ENCODE data around the gene MAML2.

MAML2 gene

DNA sequence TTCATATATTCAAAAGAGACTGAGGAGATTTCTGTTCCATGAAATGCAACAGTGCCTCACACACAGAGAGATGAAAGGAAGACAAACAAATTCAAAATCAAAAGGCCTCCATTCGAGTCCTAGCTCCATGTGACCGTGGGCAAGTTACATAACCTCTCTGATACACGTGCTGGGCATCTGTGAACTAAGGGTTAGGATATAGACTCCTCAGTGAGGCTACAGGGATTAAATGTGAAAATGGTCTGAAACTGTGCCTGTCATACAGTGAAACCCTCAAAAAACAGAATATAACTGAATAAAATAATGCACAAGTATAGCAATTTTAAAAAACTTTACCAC is 307.3 kb downstream of the MAML2 start:
- Histone ChIP-seq H3K36me3 (ENCODE audit: insufficient read depth, low read length) (no peaks in the 10 kb centered on the region), H3K4me2 (ENCODE audit: insufficient read depth, low read length) (no peak overlapping the region), H3K9ac (ENCODE audit: low read depth, low read length) (no peak overlapping the region), H3K9me3 (ENCODE audit: insufficient read depth, low read length, severe bottlenecking) (no peaks in the 10 kb centered on the region), H3K27me3 (ENCODE audit: insufficient read depth, low read length, poor library complexity) (no peaks in the 10 kb centered on the region), H3K4me1 (ENCODE audit: insufficient read depth, low read length) (no peaks in the 10 kb centered on the region), H3K27ac (ENCODE audit: low read length) (no peak overlapping the region), H4K20me1 (ENCODE audit: insufficient read depth, low read length) (no peaks in the 10 kb centered on the region), H2AFZ (ENCODE audit: low read depth, low read length) (no peak overlapping the region), H3K79me2 (ENCODE audit: insufficient read depth, low read length) (no peaks in the 10 kb centered on the region), H3K4me3 (ENCODE audit: low read depth in 1 of 2, low read length in 2 of 2) (no peak overlapping the region)
- DNase-seq: no peak
- no peak for TF ChIP-seq EZH2 (IDR thresholded peaks at IDR 0.05; ENCODE audit: borderline replicate concordance, low read depth, low read length, severe bottlenecking)
- TF ChIP-seq, protein P1, sequence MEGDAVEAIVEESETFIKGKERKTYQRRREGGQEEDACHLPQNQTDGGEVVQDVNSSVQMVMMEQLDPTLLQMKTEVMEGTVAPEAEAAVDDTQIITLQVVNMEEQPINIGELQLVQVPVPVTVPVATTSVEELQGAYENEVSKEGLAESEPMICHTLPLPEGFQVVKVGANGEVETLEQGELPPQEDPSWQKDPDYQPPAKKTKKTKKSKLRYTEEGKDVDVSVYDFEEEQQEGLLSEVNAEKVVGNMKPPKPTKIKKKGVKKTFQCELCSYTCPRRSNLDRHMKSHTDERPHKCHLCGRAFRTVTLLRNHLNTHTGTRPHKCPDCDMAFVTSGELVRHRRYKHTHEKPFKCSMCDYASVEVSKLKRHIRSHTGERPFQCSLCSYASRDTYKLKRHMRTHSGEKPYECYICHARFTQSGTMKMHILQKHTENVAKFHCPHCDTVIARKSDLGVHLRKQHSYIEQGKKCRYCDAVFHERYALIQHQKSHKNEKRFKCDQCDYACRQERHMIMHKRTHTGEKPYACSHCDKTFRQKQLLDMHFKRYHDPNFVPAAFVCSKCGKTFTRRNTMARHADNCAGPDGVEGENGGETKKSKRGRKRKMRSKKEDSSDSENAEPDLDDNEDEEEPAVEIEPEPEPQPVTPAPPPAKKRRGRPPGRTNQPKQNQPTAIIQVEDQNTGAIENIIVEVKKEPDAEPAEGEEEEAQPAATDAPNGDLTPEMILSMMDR (IDR thresholded peaks at IDR 0.05; ENCODE audit: borderline replicate concordance, extremely low read depth, low read length, poor library complexity, severe bottlenecking): no peak
- no peak for ATAC-seq (ENCODE audit: insufficient read depth, low read depth)

DNA sequence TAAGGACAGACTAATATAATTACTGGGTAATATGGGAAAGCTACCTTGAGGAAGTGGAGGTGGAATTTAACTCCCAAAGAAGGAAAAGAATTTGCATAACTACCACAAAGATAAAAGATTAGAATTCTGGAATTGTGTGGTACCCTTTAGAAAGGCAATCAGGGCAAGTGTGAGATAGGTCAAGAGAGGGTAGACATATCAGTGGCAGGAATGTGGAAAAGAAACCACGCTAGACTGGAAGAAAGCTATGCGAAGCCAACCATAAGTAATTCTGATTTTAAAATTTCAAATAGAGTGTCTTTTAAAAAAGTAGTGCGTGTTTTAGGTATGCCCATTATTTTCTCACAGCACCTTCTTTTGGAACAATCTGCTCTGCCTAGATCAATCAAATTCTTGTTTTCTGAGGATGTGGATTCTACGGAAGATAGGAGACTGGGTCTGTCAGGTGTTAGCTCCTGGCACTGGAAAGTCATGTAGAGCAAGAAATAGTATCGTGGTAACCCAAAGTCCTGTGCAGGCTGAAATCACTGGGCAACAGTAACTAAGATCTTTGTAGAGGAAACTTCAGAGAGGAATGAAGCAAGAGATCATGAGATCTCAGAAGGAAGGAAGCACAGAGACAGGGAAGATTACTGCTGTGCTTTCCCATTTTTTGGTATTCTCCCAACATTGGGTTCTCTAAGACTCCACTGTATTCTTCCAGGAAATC is 307.8 kb downstream of the MAML2 start:
- Histone ChIP-seq H3K9me3 (ENCODE audit: insufficient read depth, low read length, severe bottlenecking) (no peaks in the 10 kb centered on the region), H3K27me3 (ENCODE audit: insufficient read depth, low read length, poor library complexity) (no peaks in the 10 kb centered on the region), H3K4me2 (ENCODE audit: insufficient read depth, low read length) (no peak overlapping the region), H3K27ac (ENCODE audit: low read length) (no peak overlapping the region), H3K4me1 (ENCODE audit: insufficient read depth, low read length) (no peaks in the 10 kb centered on the region), H3K36me3 (ENCODE audit: insufficient read depth, low read length) (no peaks in the 10 kb centered on the region), H3K4me3 (ENCODE audit: low read depth in 1 of 2, low read length in 2 of 2) (no peak overlapping the region), H3K79me2 (ENCODE audit: insufficient read depth, low read length) (no peaks in the 10 kb centered on the region), H4K20me1 (ENCODE audit: insufficient read depth, low read length) (no peaks in the 10 kb centered on the region), H3K9ac (ENCODE audit: low read depth, low read length) (no peak overlapping the region), H2AFZ (ENCODE audit: low read depth, low read length) (no peak overlapping the region)
- TF ChIP-seq EZH2 (IDR thresholded peaks at IDR 0.05; ENCODE audit: borderline replicate concordance, low read depth, low read length, severe bottlenecking): no peak
- TF ChIP-seq, protein P1 (IDR thresholded peaks at IDR 0.05; ENCODE audit: borderline replicate concordance, extremely low read depth, low read length, poor library complexity, severe bottlenecking): no peak
- ATAC-seq (ENCODE audit: insufficient read depth, low read depth): no peak
- DNase-seq: no peak

- Histone ChIP-seq H3K4me2 (ENCODE audit: insufficient read depth, low read length) (no peak overlapping the region), H4K20me1 (ENCODE audit: insufficient read depth, low read length) (no peaks in the 10 kb centered on the region), H3K79me2 (ENCODE audit: insufficient read depth, low read length) (no peaks in the 10 kb centered on the region), H3K27me3 (ENCODE audit: insufficient read depth, low read length, poor library complexity) (no peaks in the 10 kb centered on the region), H3K36me3 (ENCODE audit: insufficient read depth, low read length) (no peaks in the 10 kb centered on the region), H3K9me3 (ENCODE audit: insufficient read depth, low read length, severe bottlenecking) (no peaks in the 10 kb centered on the region), H2AFZ (ENCODE audit: low read depth, low read length) (no peak overlapping the region), H3K4me3 (ENCODE audit: low read depth in 1 of 2, low read length in 2 of 2) (no peak overlapping the region), H3K9ac (ENCODE audit: low read depth, low read length) (no peak overlapping the region), H3K4me1 (ENCODE audit: insufficient read depth, low read length) (no peaks in the 10 kb centered on the region), H3K27ac (ENCODE audit: low read length) (no peak overlapping the region)
- no peak for TF ChIP-seq EZH2 (IDR thresholded peaks at IDR 0.05; ENCODE audit: borderline replicate concordance, low read depth, low read length, severe bottlenecking)
- TF ChIP-seq, protein P1 (IDR thresholded peaks at IDR 0.05; ENCODE audit: borderline replicate concordance, extremely low read depth, low read length, poor library complexity, severe bottlenecking): no peak
- ATAC-seq (ENCODE audit: insufficient read depth, low read depth): no peak
- no peak for DNase-seq
Measured at GRCh38 chr11:96033599-96033998, 309.4 kb downstream of the MAML2 start.

Data from DND-41 (cell line).